BJ (cell line): ENCODE measurements around the gene DUSP10. TPM values are rescaled to one million over a fixed set of nuclear protein-coding genes. Genes with fewer than 3 reads are reported as not detected.

Experiments
- CTCF ChIA-PET: fragments of 350-600 bp; formaldehyde crosslinking; extraction: SDS; loops from one replicate; lab custom pipeline; 2021; ENCODE audit warnings: antibody characterized with exemption, inconsistent platforms; lab: Yijun Ruan, JAX
- POLR2A ChIA-PET: fragments of 300-600 bp; sonication (Branson Sonifier 250); formaldehyde crosslinking; extraction: SDS; loops from one replicate; lab custom pipeline; 2021; ENCODE audit warnings: antibody characterized with exemption; lab: Charles Lee
- DNase-seq: peaks from one replicate; pipeline ENCODE4 v3.0.0-alpha.2; 2011; ENCODE audit warnings: low read depth
- H3K27me3 ChIP-seq: 2 replicates; pipeline ENCODE4 v1.6.0; 2011; ENCODE audit warnings: low read length; ENCODE audit not compliant: control insufficient read depth, insufficient read depth
- H3K36me3 ChIP-seq: 2 replicates; pipeline ENCODE4 v1.5.1; 2011; ENCODE audit warnings: low read length; ENCODE audit not compliant: control insufficient read depth, insufficient read depth
- H3K4me3 ChIP-seq: 2 replicates; pipeline ENCODE4 v1.5.1; 2011; ENCODE audit warnings: low read depth, mild to moderate bottlenecking, control low read depth, low read length
- polyA plus RNA-seq: library from polyadenylated mRNA; depleted of rRNA; stranded (reverse); fragments of >200 nt; gene quantifications from 2 replicates; pipeline ENCODE4 v1.2.3, GENCODE V29; 2011
- TF ChIP-seq, protein P1 (sequence below): IDR thresholded peaks from 2 replicates; pipeline ENCODE4 v1.5.1; 2011; ENCODE audit warnings: low read depth, mild to moderate bottlenecking, control low read depth, inconsistent platforms, low read length, moderate library complexity; ENCODE audit not compliant: insufficient read depth

DUSP10 gene
- polyA plus RNA-seq, 1 experiment, result 16.1 TPM

DNA sequence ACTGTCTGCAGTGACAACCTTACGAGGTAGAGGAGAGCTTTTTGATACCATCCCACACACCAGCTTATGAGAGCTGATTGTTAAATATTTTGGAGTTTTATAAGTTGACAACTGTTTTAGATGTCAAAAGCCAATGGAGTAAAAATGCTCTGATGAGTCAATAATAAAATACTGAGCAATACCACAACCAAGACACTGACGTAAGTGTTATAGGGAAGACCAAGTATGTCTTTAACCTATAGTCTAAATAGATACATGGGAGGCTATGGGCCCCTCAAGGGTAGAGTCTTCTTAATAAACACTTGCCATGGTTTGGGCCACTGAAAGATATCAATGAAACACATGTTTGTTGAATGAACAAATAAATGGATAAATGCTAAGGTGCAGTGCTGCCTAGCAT lies 49.2 kb downstream of the DUSP10 start:
- ChIA-PET CTCF (no interaction called here), POLR2A (no interaction called here)
- no peak for DNase-seq
- Histone ChIP-seq H3K36me3 (no peaks in the 10 kb centered on the region), H3K4me3 (no peak overlapping the region), H3K27me3 (no peaks in the 10 kb centered on the region)
- TF ChIP-seq, protein P1, sequence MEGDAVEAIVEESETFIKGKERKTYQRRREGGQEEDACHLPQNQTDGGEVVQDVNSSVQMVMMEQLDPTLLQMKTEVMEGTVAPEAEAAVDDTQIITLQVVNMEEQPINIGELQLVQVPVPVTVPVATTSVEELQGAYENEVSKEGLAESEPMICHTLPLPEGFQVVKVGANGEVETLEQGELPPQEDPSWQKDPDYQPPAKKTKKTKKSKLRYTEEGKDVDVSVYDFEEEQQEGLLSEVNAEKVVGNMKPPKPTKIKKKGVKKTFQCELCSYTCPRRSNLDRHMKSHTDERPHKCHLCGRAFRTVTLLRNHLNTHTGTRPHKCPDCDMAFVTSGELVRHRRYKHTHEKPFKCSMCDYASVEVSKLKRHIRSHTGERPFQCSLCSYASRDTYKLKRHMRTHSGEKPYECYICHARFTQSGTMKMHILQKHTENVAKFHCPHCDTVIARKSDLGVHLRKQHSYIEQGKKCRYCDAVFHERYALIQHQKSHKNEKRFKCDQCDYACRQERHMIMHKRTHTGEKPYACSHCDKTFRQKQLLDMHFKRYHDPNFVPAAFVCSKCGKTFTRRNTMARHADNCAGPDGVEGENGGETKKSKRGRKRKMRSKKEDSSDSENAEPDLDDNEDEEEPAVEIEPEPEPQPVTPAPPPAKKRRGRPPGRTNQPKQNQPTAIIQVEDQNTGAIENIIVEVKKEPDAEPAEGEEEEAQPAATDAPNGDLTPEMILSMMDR, result no peak

DNA sequence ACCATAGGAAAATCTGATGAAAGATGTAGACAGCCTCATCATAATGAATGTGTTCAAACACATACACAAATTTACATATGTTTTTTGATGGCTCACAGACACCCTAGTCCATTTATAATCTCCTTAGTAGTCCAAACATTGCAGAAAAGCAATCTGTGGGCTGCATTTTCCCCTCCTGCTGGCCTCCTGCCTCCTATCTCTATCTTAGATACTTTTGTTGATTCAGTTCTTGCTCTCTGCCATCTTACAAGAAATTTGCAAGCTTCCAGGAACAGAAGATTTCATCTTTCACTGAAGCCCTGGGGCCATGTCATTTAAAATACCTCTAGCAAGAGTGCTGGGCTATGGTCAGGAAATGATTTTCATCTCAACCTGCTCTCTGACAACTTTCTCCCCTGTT lies 50.6 kb downstream of the DUSP10 start:
- no peak for DNase-seq
- Histone ChIP-seq H3K27me3 (no peaks in the 10 kb centered on the region), H3K36me3 (no peaks in the 10 kb centered on the region), H3K4me3 (no peak overlapping the region)
- ChIA-PET CTCF (interaction anchor here (1.2 kb wide), 1 partner anchor 45 kb away, joined by 3 read pairs; no protein-coding TSS in a partner anchor), POLR2A (no interaction called here)
- TF ChIP-seq, protein P1, result no peak

DNA sequence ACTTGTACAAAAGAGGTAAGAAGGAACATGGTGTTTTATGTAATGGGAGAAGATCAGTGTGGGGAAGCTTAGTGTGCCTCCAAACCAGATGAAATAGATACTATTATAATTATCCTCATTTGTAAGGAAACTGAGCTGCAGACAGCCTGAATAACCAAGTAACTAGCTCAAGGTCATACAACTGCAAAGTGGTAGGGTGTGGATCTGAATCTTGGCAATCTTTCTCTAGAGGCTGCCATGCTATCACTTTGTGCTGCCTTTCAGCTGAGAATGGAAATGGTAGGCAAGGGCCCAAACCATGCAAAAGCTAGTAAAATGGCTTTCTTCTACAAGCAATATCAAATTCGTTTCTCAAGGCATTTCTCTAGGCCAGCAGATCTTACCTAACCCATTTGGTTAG lies 51.0 kb downstream of the DUSP10 start:
- H3K27me3 ChIP-seq, result no peaks in the 10 kb centered on the region
- POLR2A ChIA-PET, result no interaction called here
- no peak for DNase-seq
- H3K36me3 ChIP-seq, result no peaks in the 10 kb centered on the region
- TF ChIP-seq, protein P1, result no peak
- no peak overlapping the region for H3K4me3 ChIP-seq
- CTCF ChIA-PET, result interaction anchor here (1.2 kb wide), 1 partner anchor 45 kb away, joined by 3 read pairs; no protein-coding TSS in a partner anchor

DNA sequence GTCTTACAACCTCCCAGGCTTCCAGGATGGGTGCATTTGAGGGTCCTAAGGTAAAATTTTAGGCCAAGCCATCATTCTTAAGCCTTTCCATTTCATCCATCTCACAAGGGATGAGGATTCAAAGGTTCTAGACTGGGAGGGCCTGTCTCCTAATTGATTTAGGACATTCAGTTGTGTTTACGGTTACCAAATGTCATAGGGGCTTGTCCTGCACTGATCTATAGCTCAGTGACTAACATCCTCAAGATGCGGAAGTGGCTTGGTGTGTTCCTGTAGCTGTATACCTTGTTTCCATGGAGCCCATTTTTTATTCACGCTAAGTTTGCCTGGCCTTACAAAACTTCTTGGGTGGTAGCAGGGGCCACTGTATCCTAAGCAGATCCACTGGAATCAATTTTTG lies 52.8 kb downstream of the DUSP10 start:
- no peak overlapping the region for H3K4me3 ChIP-seq
- no peaks in the 10 kb centered on the region for H3K36me3 ChIP-seq
- TF ChIP-seq, protein P1, result no peak
- ChIA-PET POLR2A (no interaction called here), CTCF (no interaction called here)
- no peaks in the 10 kb centered on the region for H3K27me3 ChIP-seq
- DNase-seq, result no peak

DNA sequence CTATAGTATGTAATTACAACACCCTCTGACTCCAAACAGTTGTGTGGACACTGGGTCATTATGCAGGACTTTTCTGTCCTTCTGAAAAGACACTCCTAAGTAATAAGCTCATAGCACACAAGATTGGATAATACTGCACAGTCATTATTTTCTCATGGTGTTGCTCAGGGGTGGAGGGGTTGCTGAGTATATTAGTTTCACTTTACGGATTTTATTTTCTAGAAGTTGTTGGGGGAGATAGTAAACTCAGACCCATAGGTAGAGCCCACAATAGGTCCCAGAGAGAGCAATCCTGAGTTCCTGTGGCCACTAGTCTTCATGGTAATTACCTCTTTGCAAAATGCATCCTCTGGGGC lies 53.4 kb downstream of the DUSP10 start:
- Histone ChIP-seq H3K4me3 (no peak overlapping the region), H3K27me3 (no peaks in the 10 kb centered on the region), H3K36me3 (no peaks in the 10 kb centered on the region)
- TF ChIP-seq, protein P1, result no peak
- ChIA-PET POLR2A (no interaction called here), CTCF (interaction anchor here (0.8 kb wide), 1 partner anchor 18 kb away, joined by 3 read pairs; no protein-coding TSS in a partner anchor)
- no peak for DNase-seq
